ENCODE data around the gene FAM210A. TPM values are rescaled to one million over a fixed set of nuclear protein-coding genes. Genes with fewer than 3 reads are reported as not detected.
"Not testable (repeated sequence)": the region's sequence is repeated elsewhere in the genome, so short reads cannot be mapped to it uniquely, and the experiment has no call there.

FAM210A gene, protein sequence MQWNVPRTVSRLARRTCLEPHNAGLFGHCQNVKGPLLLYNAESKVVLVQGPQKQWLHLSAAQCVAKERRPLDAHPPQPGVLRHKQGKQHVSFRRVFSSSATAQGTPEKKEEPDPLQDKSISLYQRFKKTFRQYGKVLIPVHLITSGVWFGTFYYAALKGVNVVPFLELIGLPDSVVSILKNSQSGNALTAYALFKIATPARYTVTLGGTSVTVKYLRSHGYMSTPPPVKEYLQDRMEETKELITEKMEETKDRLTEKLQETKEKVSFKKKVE
- total RNA-seq, result 10 to 100 TPM; 25.1 to 30.2 TPM

DNA sequence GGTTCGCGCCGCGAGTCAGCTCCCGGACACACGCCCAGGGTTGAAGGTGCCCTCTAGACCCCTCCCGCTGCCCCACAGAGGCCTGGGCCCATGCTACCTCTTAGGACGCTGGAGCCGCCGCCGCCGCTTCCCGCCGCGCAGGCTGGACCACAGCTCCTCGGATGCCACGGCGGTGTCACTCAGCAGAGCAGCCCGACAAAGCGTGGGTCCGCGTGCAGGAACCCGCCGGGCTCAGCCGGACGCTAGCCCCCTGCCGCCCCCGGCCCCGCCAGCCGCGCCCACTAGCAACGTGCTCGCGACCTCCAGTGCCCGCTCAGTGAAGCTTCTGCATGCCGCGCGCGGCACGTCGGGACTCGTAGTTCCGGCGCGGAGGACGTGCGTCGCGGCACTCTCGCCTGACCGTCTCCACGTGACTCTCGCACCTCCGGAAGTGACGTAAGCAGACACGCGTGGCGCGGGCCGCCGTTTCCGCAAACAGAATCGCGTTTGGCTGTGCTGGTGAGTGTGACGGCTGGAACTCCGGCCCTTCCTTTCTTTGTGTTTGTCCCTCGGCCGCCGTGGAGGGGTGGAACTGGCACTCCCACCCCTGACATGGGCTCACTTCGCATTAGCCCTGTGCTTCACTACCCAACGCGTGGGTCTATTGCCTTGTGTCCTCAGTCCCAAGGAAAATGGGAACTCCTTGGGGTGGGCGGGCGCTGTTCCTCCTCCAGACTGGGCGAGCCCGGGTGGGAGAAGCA lies at the start of gene FAM210A, which contains the start of gene RNMT:
Gene FAM210A, minus strand, starts transcription at position 327 of the 740 bp plus-strand sequence. CDS start 44,481 bp downstream, outside the sequence.
Gene RNMT, plus strand, starts transcription at position 442 of the 740 bp plus-strand sequence. CDS start 4,845 bp downstream, outside the sequence.
- H3K27me3 Mint-ChIP-seq (ENCODE audit: low read depth), result no peaks in the 10 kb centered on the region
- POLR2A ChIA-PET, result interaction anchor here (0.6 to 2.0 kb wide), 9 partner anchors 10 to 736 kb away, joined by 3 to 8 read pairs (median 3); partner anchors contain the start of genes CEP192 and LDLRAD4
- H3K4me3 Mint-ChIP-seq, result peak within 1 kb of the TSS; percentile 88
- peaks cover 61% of the 10 kb centered on the region for H3K4me1 Mint-ChIP-seq (ENCODE audit: low read depth)
- H3K9me3 Mint-ChIP-seq (ENCODE audit: insufficient read depth), result no peaks in the 10 kb centered on the region
- peak; percentile 95 for ATAC-seq
- peaks cover 46% of the 10 kb centered on the region for H3K36me3 Mint-ChIP-seq (ENCODE audit: low read depth)
- peak within 1 kb of the TSS; percentile 96 for H3K27ac Mint-ChIP-seq
- CTCF ChIA-PET, result interaction anchor here (2.4 kb wide), 1 partner anchor 168 kb away, joined by 9 read pairs; no protein-coding TSS in a partner anchor
- peak; percentile 97 for DNase-seq

DNA sequence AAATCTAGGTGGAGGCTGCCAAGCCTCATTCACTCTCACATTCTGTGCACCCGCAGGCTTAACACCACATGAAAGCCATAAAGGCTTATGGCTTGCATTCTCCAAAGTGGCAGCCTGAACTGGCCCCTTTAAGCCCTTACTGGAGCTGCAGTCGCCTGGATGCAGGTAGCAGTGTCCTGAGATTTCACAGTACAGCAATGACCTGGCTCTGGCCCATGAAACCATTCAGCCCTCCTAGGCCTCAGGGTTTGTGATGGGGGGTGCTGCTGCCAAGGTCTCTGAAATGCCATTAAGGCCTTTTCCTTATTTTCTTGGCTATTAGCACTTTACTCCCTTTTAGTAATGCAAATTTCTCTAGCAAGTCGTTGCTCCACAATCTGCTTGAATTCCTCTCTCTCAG lies 48.7 kb upstream of the FAM210A start:
- H3K36me3 Mint-ChIP-seq (ENCODE audit: low read depth), result no peaks in the 10 kb centered on the region
- H3K4me1 Mint-ChIP-seq (ENCODE audit: low read depth), result no peaks in the 10 kb centered on the region
- ATAC-seq, result no peak
- no peak overlapping the region for H3K4me3 Mint-ChIP-seq
- H3K27ac Mint-ChIP-seq, result no peak overlapping the region
- no peak for DNase-seq
- no peaks in the 10 kb centered on the region for H3K9me3 Mint-ChIP-seq (ENCODE audit: insufficient read depth)
- POLR2A ChIA-PET, result no interaction called here
- CTCF ChIA-PET, result no interaction called here
- H3K27me3 Mint-ChIP-seq (ENCODE audit: low read depth), result peaks cover 16% of the 10 kb centered on the region

DNA sequence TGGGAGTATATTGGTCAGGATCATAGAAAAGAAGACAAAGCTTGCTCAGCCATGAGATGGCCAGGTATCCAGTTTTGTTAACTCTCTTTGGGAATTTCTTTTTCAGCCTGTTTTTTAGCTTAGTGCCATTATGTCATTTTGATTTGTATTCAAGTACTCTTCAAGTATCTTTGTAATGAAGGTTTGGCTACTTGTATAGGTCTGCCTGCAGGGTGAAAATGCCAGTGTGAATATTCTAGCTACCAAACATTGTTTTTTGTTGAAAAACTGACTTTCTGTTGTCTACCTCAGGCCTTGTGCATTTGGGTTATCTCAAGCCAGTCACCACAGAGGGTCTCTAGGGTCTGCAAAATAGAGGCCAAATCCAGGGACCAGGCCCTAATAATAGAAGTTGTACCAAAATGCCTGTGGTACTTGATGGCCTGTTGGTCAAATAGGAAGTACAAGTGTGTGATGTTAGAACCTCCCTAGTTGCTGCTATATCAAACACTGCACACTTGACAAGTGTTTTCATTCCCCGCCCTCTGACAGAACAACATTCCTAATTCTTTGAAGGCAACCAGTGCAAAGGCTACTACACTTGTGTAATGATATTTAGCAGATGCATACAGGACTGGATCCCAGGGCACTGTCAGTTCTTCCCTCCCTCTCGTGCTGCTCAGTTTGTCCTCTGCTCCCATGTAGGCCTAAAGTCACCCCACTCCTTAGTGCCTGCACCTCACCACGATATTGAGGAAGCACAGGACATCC lies 36.5 kb upstream of the FAM210A start:
- ChIA-PET CTCF (no interaction called here), POLR2A (interaction anchor here (1.6 kb wide), 1 partner anchor 10 kb away, joined by 3 read pairs; no protein-coding TSS in a partner anchor)
- H3K9me3 Mint-ChIP-seq (ENCODE audit: insufficient read depth), result no peaks in the 10 kb centered on the region
- DNase-seq (no peak), ATAC-seq (no peak)
- no peak overlapping the region for H3K27ac Mint-ChIP-seq
- H3K36me3 Mint-ChIP-seq (ENCODE audit: low read depth), result peaks cover 52% of the 10 kb centered on the region
- no peak overlapping the region for H3K4me3 Mint-ChIP-seq
- peaks cover 8% of the 10 kb centered on the region for H3K27me3 Mint-ChIP-seq (ENCODE audit: low read depth)
- peaks cover 2% of the 10 kb centered on the region for H3K4me1 Mint-ChIP-seq (ENCODE audit: low read depth)

DNA sequence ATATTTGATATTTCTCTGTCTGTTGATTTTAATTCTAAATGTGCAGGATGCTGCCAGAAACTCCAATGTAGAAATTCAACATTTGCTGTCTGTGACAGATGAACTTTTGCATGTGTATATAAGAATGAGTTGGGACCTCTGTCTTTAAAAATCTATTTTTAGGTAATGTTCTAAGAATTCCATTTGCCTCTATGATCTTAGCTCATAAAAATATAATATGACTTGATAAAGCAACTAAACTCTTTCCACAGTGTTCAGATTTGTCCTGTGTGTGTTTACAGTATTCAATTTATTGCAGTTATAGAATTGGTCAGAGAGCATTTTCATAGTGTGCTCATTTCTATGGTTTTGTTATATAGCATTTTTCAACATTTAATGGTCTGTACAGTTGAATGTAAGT lies 33.7 kb upstream of the FAM210A start:
- H3K27ac Mint-ChIP-seq, result no peak overlapping the region
- peaks cover 2% of the 10 kb centered on the region for H3K4me1 Mint-ChIP-seq (ENCODE audit: low read depth)
- H3K4me3 Mint-ChIP-seq, result no peak overlapping the region
- H3K36me3 Mint-ChIP-seq (ENCODE audit: low read depth), result peaks cover 75% of the 10 kb centered on the region
- ChIA-PET CTCF (no interaction called here), POLR2A (no interaction called here)
- no peak for DNase-seq
- ATAC-seq, result no peak
- no peaks in the 10 kb centered on the region for H3K27me3 Mint-ChIP-seq (ENCODE audit: low read depth)
- no peaks in the 10 kb centered on the region for H3K9me3 Mint-ChIP-seq (ENCODE audit: insufficient read depth)

DNA sequence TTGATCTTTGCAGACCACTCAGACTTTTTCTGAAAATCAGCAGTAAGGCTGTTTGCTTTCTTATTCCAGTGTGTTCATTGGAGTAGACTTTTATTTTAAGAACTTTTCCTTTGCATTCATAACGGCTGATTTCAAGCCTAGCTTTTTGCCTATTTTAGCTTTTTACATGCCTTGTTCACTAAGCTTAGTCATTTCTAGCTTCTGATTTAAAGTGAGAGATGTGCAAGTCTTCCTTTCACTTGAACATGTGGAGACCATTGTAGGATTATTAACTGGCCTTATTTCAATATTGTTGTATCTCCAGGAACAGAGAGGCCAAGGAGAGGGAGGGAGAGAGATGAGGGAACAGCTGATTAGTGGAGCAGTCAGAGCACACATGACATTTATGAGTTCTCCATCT lies 32.3 kb upstream of the FAM210A start:
- no peak for ATAC-seq
- CTCF ChIA-PET, result no interaction called here
- POLR2A ChIA-PET, result no interaction called here

DNA sequence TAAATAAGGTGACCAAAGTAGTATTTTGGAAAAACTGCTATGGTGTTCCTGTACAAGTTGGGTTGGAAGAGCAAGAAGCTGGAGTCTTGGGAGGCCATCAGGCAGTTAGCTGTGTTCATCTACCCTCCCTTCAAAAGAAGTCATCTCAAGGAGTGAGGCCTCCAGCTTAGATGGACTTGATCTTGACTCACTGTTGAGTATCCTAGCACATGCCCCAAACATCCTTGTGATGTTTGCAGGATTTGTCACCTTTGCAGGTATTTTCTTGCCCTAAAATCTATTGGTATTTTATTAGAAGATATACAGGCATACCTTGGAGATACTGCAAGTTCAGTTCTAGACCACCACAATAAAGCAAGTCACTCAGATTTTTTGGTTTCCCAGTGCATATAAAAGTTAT lies 30.3 kb upstream of the FAM210A start:
- Mint-ChIP-seq H3K4me3 (no peak overlapping the region), H3K9me3 (ENCODE audit: insufficient read depth) (no peaks in the 10 kb centered on the region), H3K4me1 (ENCODE audit: low read depth) (peaks cover 2% of the 10 kb centered on the region), H3K27ac (no peak overlapping the region), H3K36me3 (ENCODE audit: low read depth) (peaks cover 75% of the 10 kb centered on the region), H3K27me3 (ENCODE audit: low read depth) (no peaks in the 10 kb centered on the region)
- CTCF ChIA-PET, result no interaction called here
- POLR2A ChIA-PET, result no interaction called here
- no peak for ATAC-seq
- DNase-seq, result no peak

More for the DNA sequence above, 32.3 kb upstream of the FAM210A start:
- H3K4me1 Mint-ChIP-seq (ENCODE audit: low read depth), result peaks cover 2% of the 10 kb centered on the region
- no peaks in the 10 kb centered on the region for H3K9me3 Mint-ChIP-seq (ENCODE audit: insufficient read depth)
- no peak overlapping the region for H3K4me3 Mint-ChIP-seq
- no peak for DNase-seq
- H3K27me3 Mint-ChIP-seq (ENCODE audit: low read depth), result no peaks in the 10 kb centered on the region
- H3K27ac Mint-ChIP-seq, result no peak overlapping the region
- H3K36me3 Mint-ChIP-seq (ENCODE audit: low read depth), result peaks cover 76% of the 10 kb centered on the region

DNA sequence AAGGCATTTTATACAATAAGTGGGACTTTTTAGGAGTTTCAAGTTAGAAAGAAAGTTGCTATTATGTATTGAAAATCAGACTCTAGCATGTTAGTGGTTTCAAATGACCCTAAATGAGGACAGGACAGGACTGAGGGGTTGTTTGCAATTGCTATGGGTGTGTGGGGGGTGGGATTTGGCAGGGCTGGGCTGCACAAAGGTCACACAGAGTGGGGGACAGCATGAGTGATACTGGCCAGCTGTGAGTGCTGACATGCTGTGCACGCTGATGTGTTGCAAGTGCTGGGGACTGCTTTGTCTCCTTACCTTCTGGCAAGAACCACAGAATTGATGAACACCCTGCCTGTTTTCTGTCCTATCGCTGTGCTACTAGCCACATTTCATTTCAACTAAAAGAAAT lies 29.9 kb upstream of the FAM210A start:
- Mint-ChIP-seq H3K27ac (no peak overlapping the region), H3K4me1 (ENCODE audit: low read depth) (peaks cover 2% of the 10 kb centered on the region), H3K9me3 (ENCODE audit: insufficient read depth) (no peaks in the 10 kb centered on the region), H3K36me3 (ENCODE audit: low read depth) (peaks cover 77% of the 10 kb centered on the region), H3K27me3 (ENCODE audit: low read depth) (no peaks in the 10 kb centered on the region), H3K4me3 (no peak overlapping the region)
- no peak for ATAC-seq
- no peak for DNase-seq
- CTCF ChIA-PET, result interaction anchor here (1.1 kb wide), 1 partner anchor 13 kb away, joined by 3 read pairs; no protein-coding TSS in a partner anchor
- POLR2A ChIA-PET, result no interaction called here

DNA sequence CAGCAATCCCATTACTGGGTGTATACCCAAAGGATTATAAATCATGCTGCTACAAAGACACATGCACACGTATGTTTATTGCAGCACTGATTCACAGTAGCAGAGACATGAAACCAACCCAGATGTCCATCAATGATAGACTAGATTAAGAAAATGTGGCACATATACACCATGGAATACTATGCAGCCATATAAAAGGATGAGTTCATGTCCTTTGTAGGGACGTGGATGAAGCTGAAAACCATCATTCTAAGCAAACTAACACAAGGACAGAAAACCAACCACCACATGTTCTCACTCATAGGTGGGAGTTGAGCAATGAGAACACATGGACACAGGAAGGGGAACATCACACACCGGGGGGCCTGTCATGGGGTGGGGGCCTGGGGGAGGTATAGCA lies 25.2 kb upstream of the FAM210A start:
- H3K27me3 Mint-ChIP-seq (ENCODE audit: low read depth); DNase-seq; H3K4me1 Mint-ChIP-seq (ENCODE audit: low read depth); H3K9me3 Mint-ChIP-seq (ENCODE audit: insufficient read depth); H3K27ac Mint-ChIP-seq; H3K4me3 Mint-ChIP-seq; ATAC-seq; CTCF ChIA-PET; POLR2A ChIA-PET: not testable (repeated sequence)
- H3K36me3 Mint-ChIP-seq (ENCODE audit: low read depth), result peaks cover 76% of the 10 kb centered on the region

DNA sequence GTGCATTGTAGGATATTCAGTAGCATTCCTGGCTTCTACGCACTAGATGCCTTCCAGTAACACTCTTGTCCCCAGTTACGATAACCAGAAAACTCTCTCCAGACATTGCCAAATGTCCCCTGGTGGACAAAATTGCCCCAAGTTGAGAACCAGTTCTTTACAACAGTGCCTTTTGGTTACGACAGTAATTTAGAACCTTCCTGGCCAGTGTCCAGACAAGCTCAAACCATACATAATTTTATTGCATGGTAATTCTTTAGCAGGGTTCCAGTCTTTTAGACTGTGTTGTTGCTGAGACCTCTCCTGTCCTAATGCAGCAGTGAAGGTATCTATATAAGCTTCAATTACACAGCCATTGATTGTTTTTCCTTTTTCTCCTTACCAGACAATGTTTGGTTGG lies 20.3 kb upstream of the FAM210A start:
- H3K36me3 Mint-ChIP-seq (ENCODE audit: low read depth), result peaks cover 65% of the 10 kb centered on the region
- ATAC-seq (no peak), DNase-seq (no peak)
- H3K27ac Mint-ChIP-seq, result no peak overlapping the region
- no peaks in the 10 kb centered on the region for H3K4me1 Mint-ChIP-seq (ENCODE audit: low read depth)
- H3K4me3 Mint-ChIP-seq, result no peak overlapping the region
- H3K9me3 Mint-ChIP-seq (ENCODE audit: insufficient read depth), result no peaks in the 10 kb centered on the region
- POLR2A ChIA-PET, result no interaction called here
- CTCF ChIA-PET, result no interaction called here
- H3K27me3 Mint-ChIP-seq (ENCODE audit: low read depth), result no peaks in the 10 kb centered on the region

DNA sequence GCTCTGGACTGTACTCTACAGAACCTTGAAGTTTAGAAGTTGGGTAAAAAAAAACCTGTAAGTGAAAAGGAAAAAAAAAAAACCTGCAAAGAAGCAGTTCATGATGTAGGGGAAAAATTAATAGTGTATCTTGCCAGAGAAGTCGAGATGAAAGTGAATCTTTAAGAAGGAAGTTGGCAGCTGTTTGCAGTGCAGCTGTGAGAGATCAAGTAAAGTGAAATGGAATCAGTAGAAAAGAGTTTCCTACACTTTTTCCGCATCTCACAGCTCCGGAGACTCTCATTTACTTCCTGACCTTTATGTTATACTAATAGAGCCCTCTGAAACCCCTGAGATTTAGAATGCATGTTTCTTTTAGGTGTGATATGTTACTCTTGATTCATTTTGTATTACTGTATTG lies 19.3 kb upstream of the FAM210A start:
- no peaks in the 10 kb centered on the region for H3K27me3 Mint-ChIP-seq (ENCODE audit: low read depth)
- ChIA-PET CTCF (no interaction called here), POLR2A (no interaction called here)
- H3K4me1 Mint-ChIP-seq (ENCODE audit: low read depth), result no peaks in the 10 kb centered on the region
- no peak for ATAC-seq
- no peak for DNase-seq
- no peaks in the 10 kb centered on the region for H3K9me3 Mint-ChIP-seq (ENCODE audit: insufficient read depth)
- H3K36me3 Mint-ChIP-seq (ENCODE audit: low read depth), result peaks cover 60% of the 10 kb centered on the region
- no peak overlapping the region for H3K27ac Mint-ChIP-seq
- no peak overlapping the region for H3K4me3 Mint-ChIP-seq

DNA sequence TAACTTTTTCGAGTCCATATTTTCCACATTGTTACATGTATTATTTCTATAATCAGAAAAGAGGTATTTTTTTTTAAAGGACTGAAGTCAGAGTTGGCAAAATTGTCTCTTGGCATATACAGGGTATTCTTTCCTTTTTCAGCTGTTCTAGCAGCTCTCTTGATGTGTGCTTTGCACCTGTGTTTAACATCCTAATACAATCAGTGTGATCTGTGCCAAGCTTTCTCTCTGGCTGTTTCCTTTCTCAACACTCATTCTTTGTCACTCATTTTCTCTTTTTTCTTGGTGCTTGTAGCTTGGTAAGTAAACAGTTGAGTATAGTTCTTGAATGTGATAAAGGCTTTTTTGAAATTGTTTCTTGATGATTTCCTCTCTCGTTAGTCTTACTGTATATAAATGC lies 9.3 kb upstream of the FAM210A start:
- ChIA-PET CTCF (interaction anchor here (1.8 kb wide), 1 partner anchor 77 kb away, joined by 4 read pairs; no protein-coding TSS in a partner anchor), POLR2A (no interaction called here)
- Mint-ChIP-seq H3K27ac (no peak overlapping the region), H3K9me3 (ENCODE audit: insufficient read depth) (no peaks in the 10 kb centered on the region), H3K36me3 (ENCODE audit: low read depth) (peaks cover 49% of the 10 kb centered on the region), H3K4me1 (ENCODE audit: low read depth) (peaks cover 2% of the 10 kb centered on the region), H3K4me3 (no peak overlapping the region), H3K27me3 (ENCODE audit: low read depth) (no peaks in the 10 kb centered on the region)
- DNase-seq, result no peak
- ATAC-seq, result no peak

DNA sequence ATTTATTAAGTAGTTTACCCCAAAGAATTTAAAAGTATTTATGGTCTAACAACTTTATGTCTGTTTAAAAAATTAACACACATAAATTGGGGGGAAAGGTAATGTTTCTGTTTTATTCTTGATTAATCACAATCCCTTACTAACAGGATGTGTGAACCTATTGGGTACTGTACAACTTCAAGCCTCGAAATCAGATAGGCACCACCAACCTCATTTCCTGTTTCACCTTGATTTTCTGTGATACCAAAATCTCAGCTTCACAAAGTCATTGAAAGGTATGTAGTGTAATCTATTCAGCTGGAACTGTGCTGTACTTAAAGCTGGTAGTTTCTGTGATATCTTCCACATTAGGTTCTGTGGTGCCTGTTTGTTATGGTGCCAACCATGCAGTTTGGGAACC lies 4.1 kb upstream of the FAM210A start:
- ATAC-seq (no peak), DNase-seq (no peak)
- POLR2A ChIA-PET, result no interaction called here
- no peak overlapping the region for H3K27ac Mint-ChIP-seq
- no peaks in the 10 kb centered on the region for H3K9me3 Mint-ChIP-seq (ENCODE audit: insufficient read depth)
- no peaks in the 10 kb centered on the region for H3K27me3 Mint-ChIP-seq (ENCODE audit: low read depth)
- CTCF ChIA-PET, result no interaction called here
- H3K4me1 Mint-ChIP-seq (ENCODE audit: low read depth), result peaks cover 36% of the 10 kb centered on the region
- H3K4me3 Mint-ChIP-seq, result no peak overlapping the region
- peaks cover 44% of the 10 kb centered on the region for H3K36me3 Mint-ChIP-seq (ENCODE audit: low read depth)

Measured in activated CD8-positive, alpha-beta T cell treated with anti-CD3 and anti-CD28 coated beads, Interleukin-2, amount 10 ng/mL, durations not matched to agents 7 days and 5 days (primary cell).